Measurements from ENCODE around the gene LKAAEAR1. TPM values are rescaled to one million over a fixed set of nuclear protein-coding genes. Genes with fewer than 3 reads are reported as not detected.

The LKAAEAR1 gene
- total and polyA plus RNA-seq, 8 donors: 0.22 to 0.24 TPM; not detected in 6

GRCh38 chr20:64078934-64079272, 5.3 kb downstream of the LKAAEAR1 start:
- peaks cover 2 to 11% (median 6%) of the 10 kb centered on the region in 3 donors for H3K4me1 ChIP-seq
- FAIRE-seq: no peak

GRCh38 chr20:64077876-64078551, 6.2 kb downstream of the LKAAEAR1 start:
- intact Hi-C loops (cut with DNase I): no loop called here
- DNase-seq (no peak), ATAC-seq (no peak), FAIRE-seq (no peak)
- H3K27me3 ChIP-seq: no peaks in the 10 kb centered on the region
- WGBS, 2 donors: 73 to 79% methylated on average over 15 of the region's 15 CpGs
- H3K9me3 ChIP-seq: no peaks in the 10 kb centered on the region
- peaks cover 0 to 10% (median 6%) of the 10 kb centered on the region in 3 donors for H3K4me1 ChIP-seq
- H3K27ac ChIP-seq: no peak overlapping the region
- H3K4me3 ChIP-seq: peak overlapping the region in 1 of 4 donors; percentile 83
- TF ChIP-seq CTCF (IDR thresholded peaks at IDR 0.05): no peak
- H3K36me3 ChIP-seq: no peaks in the 10 kb centered on the region

More at GRCh38 chr20:64078934-64079272, 5.3 kb downstream of the LKAAEAR1 start:
- Histone ChIP-seq H3K27me3 (no peaks in the 10 kb centered on the region), H3K27ac (peak overlapping the region in 2 of 4 donors; percentile 55 to 73), H3K36me3 (no peaks in the 10 kb centered on the region), H3K4me3 (peak overlapping the region; percentile 29 to 83 (median 75)), H3K9me3 (no peaks in the 10 kb centered on the region)
- WGBS, 2 donors: 33 to 43% methylated on average over 3 to 4 of the region's 4 CpGs
- DNase-seq: no peak
- no peak for ATAC-seq
- intact Hi-C loops (cut with DNase I): no loop called here
- TF ChIP-seq CTCF (IDR thresholded peaks at IDR 0.05): no peak

- H3K27ac ChIP-seq: no peak overlapping the region
- peaks cover 0 to 10% (median 6%) of the 10 kb centered on the region in 3 donors for H3K4me1 ChIP-seq
- peak in 1 of 6 donors; percentile 20 for DNase-seq
Observed at GRCh38 chr20:64077541-64077875, 6.7 kb downstream of the LKAAEAR1 start.

GRCh38 chr20:64077094-64077493, 7.1 kb downstream of the LKAAEAR1 start:
- peak in 1 of 6 donors; percentile 23 for DNase-seq
- Histone ChIP-seq H3K4me3 (peak overlapping the region in 1 of 4 donors; percentile 83), H3K27ac (no peak overlapping the region), H3K4me1 (peaks cover 0 to 10% (median 6%) of the 10 kb centered on the region in 3 donors), H3K36me3 (no peaks in the 10 kb centered on the region), H3K27me3 (no peaks in the 10 kb centered on the region), H3K9me3 (no peaks in the 10 kb centered on the region)
- WGBS, 2 donors: 87 to 94% methylated on average over 7 to 8 of the region's 8 CpGs
- ATAC-seq: no peak
- FAIRE-seq: no peak
- intact Hi-C loops (cut with DNase I): no loop called here
- TF ChIP-seq CTCF (IDR thresholded peaks at IDR 0.05): no peak

More at GRCh38 chr20:64077541-64077875, 6.7 kb downstream of the LKAAEAR1 start:
- TF ChIP-seq CTCF (IDR thresholded peaks at IDR 0.05): no peak
- ATAC-seq: no peak
- Histone ChIP-seq H3K36me3 (no peaks in the 10 kb centered on the region), H3K9me3 (no peaks in the 10 kb centered on the region), H3K27me3 (no peaks in the 10 kb centered on the region), H3K4me3 (peak overlapping the region in 1 of 4 donors; percentile 83)
- 73 to 84% methylated on average over 7 of the region's 7 CpGs for WGBS, 2 donors
- no peak for FAIRE-seq
- intact Hi-C loops (cut with DNase I): no loop called here
